Measurements from ENCODE around the gene AURKA. TPM values are rescaled to one million over a fixed set of nuclear protein-coding genes. Genes with fewer than 3 reads are reported as not detected.
A peak's percentile ranks its signal among the peaks of the same experiment; 100 is the strongest.

The AURKA gene
- total RNA-seq, 5 donors from 2014 or later (not counting 1 experiment from before 2014, with no cell fraction given): 1.3 to 2.3 (median 2.0) TPM

DNA sequence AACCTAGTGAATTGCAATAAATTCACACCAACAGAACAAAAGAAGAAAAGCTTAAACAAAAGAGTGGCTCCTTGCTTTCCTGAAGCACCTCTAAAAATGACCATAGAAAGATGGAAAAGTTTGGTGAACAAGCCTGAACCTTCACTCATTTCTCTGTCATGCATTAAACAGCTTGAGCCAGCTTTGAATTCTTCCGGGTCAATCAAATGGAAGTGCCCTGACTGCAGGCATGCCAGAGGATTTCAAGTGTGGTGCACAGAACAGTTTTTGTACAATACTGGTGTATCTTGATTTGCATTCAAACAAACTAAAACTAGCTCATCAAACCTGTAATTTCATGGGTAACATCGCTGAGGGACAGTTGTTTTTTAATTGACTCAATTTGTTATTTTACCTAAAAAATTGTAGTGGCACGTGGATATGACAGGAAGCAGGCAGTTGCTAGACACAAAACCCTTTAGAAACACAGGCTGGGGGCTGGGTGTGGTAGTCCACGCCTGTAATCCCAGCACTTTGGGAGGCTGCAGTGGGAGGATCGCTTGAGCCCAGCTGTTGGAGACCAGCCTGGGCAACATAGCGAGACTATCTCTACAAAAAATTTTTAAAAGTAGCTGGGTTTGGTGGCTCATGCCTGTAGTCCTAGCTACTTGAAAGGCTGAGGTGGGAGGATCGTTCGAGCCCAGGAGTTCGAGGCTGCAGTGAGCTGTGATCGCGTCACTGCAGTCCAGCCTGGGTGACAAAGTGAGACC is 29.1 kb upstream of the AURKA start:
- H3K4me1 Mint-ChIP-seq: peaks cover 65 to 78% (median 73%) of the 10 kb centered on the region in 3 donors
- Histone ChIP-seq H3K36me3 (ENCODE audit: control insufficient read depth in 2 of 2, extremely low read depth in 1 of 2, insufficient read depth in 1 of 2, low read length in 1 of 2) (no peaks in the 10 kb centered on the region), H3K27me3 (replicated peaks in 1 of 2; ENCODE audit: control insufficient read depth in 2 of 2, extremely low read depth in 1 of 2, insufficient read depth in 2 of 2, low read length in 1 of 2) (no peaks in the 10 kb centered on the region), H3K4me1 (ENCODE audit: control insufficient read depth in 1 of 2, extremely low read depth in 1 of 2, insufficient read depth in 2 of 2, low read length in 2 of 2) (peaks cover 31 to 61% of the 10 kb centered on the region in 2 experiments), H3K4me3 (ENCODE audit: control insufficient read depth in 1 of 2, extremely low read depth in 1 of 2, low read length in 1 of 2) (no peak overlapping the region), H3K27ac (ENCODE audit: low read length) (peak overlapping the region; percentile 35), H3K9me3 (no peaks in the 10 kb centered on the region)
- peak in 1 of 4 experiments; percentile 26 for ATAC-seq (replicated peaks in 1 of 4)
- ChIA-PET CTCF (interaction anchor here in 1 of 2 donors (0.6 to 0.9 kb wide), 2 partner anchors 39 to 45 kb away, joined by 3 read pairs; no protein-coding TSS in a partner anchor), POLR2A (interaction anchor here in 1 of 2 donors (0.6 kb wide), 1 partner anchor 8 kb away, joined by 5 read pairs; no protein-coding TSS in a partner anchor)
- H3K4me3 Mint-ChIP-seq: peak overlapping the region; percentile 1 to 70 (median 40)
- H3K9me3 Mint-ChIP-seq: no peaks in the 10 kb centered on the region
- H3K27me3 Mint-ChIP-seq: no peaks in the 10 kb centered on the region
- H3K27ac Mint-ChIP-seq: peak overlapping the region; percentile 84 to 97
- 77% methylated on average over 5 of the region's 11 CpGs for WGBS (ENCODE audit: insufficient coverage)
- H3K36me3 Mint-ChIP-seq: peaks cover 23% of the 10 kb centered on the region
- DNase-seq: no peak

GRCh38 chr20:56420028-56420427 is 28.0 kb upstream of the AURKA start:
- ChIA-PET CTCF (interaction anchor here in 1 of 2 donors (0.8 kb wide), 1 partner anchor 43 kb away, joined by 4 read pairs; no protein-coding TSS in a partner anchor), POLR2A (interaction anchor here in 1 of 2 donors (0.6 kb wide), 1 partner anchor 8 kb away, joined by 3 read pairs; no protein-coding TSS in a partner anchor)
- ATAC-seq (replicated peaks in 1 of 4): no peak

DNA sequence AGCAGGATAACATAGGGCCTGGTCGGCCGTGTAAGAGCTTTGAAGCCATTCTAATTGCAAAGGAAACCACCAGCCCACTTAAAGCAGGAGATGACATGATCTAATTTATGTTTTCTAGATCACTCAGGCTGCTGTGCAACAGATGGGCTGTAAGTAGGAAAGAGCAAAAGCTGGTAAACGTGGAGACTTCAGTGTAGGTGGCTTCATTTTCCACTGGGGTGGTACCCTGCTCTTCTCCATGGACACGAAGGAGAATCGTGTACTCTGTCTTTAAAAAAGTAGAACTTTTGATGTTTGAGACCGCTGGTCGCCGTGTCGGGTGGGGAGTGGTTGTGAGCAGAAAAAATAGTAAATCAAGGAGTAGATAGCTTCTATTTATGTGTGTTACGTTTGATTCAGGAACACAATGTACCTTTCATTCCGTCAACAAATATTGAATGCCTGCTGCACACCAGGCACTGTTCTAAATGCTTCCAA is 26.4 kb upstream of the AURKA start:
- H3K27ac ChIP-seq (ENCODE audit: low read length): peak overlapping the region; percentile 79
- peaks cover 45 to 77% of the 10 kb centered on the region in 2 experiments for H3K4me1 ChIP-seq (ENCODE audit: control insufficient read depth in 1 of 2, extremely low read depth in 1 of 2, insufficient read depth in 2 of 2, low read length in 2 of 2)
- Mint-ChIP-seq H3K27ac (peak overlapping the region; percentile 97), H3K9me3 (no peaks in the 10 kb centered on the region), H3K36me3 (peaks cover 26% of the 10 kb centered on the region), H3K27me3 (no peaks in the 10 kb centered on the region), H3K4me3 (peak overlapping the region; percentile 63 to 70 (median 68)), H3K4me1 (peaks cover 83 to 86% (median 86%) of the 10 kb centered on the region in 3 donors)
- CTCF ChIA-PET: interaction anchor here in 1 of 2 donors (0.7 to 1.5 kb wide), 4 partner anchors 23 to 50 kb away, joined by 3 to 5 read pairs (median 4); partner anchors contain the start of genes AURKA, CSTF1 and RTF2
- ATAC-seq (replicated peaks in 1 of 4) (peak; percentile 56 to 73 (median 60)), DNase-seq (peak in 23 of 35 experiments; percentile 15 to 82 (median 31))
- no peaks in the 10 kb centered on the region for H3K36me3 ChIP-seq (ENCODE audit: control insufficient read depth in 2 of 2, extremely low read depth in 1 of 2, insufficient read depth in 1 of 2, low read length in 1 of 2)
- no peaks in the 10 kb centered on the region for H3K9me3 ChIP-seq
- no peaks in the 10 kb centered on the region for H3K27me3 ChIP-seq (replicated peaks in 1 of 2; ENCODE audit: control insufficient read depth in 2 of 2, extremely low read depth in 1 of 2, insufficient read depth in 2 of 2, low read length in 1 of 2)
- POLR2A ChIA-PET: interaction anchor here in 1 of 2 donors (1.1 kb wide), 1 partner anchor 24 kb away, joined by 3 read pairs; no protein-coding TSS in a partner anchor
- H3K4me3 ChIP-seq (ENCODE audit: control insufficient read depth in 1 of 2, extremely low read depth in 1 of 2, low read length in 1 of 2): peak overlapping the region in 1 of 2 donors; percentile 20
- 14% methylated on average over 3 of the region's 11 CpGs for WGBS (ENCODE audit: insufficient coverage)

More at GRCh38 chr20:56420028-56420427, 28.0 kb upstream of the AURKA start:
- Histone ChIP-seq H3K27me3 (replicated peaks in 1 of 2; ENCODE audit: control insufficient read depth in 2 of 2, extremely low read depth in 1 of 2, insufficient read depth in 2 of 2, low read length in 1 of 2) (no peaks in the 10 kb centered on the region), H3K36me3 (ENCODE audit: control insufficient read depth in 2 of 2, extremely low read depth in 1 of 2, insufficient read depth in 1 of 2, low read length in 1 of 2) (no peaks in the 10 kb centered on the region), H3K4me1 (ENCODE audit: control insufficient read depth in 1 of 2, extremely low read depth in 1 of 2, insufficient read depth in 2 of 2, low read length in 2 of 2) (peaks cover 34 to 68% of the 10 kb centered on the region in 2 experiments), H3K4me3 (ENCODE audit: control insufficient read depth in 1 of 2, extremely low read depth in 1 of 2, low read length in 1 of 2) (no peak overlapping the region), H3K27ac (ENCODE audit: low read length) (peak overlapping the region; percentile 79), H3K9me3 (no peaks in the 10 kb centered on the region)
- Mint-ChIP-seq H3K27me3 (no peaks in the 10 kb centered on the region), H3K27ac (peak overlapping the region; percentile 84 to 97), H3K4me3 (no peak overlapping the region), H3K36me3 (peaks cover 23% of the 10 kb centered on the region), H3K4me1 (peaks cover 72 to 79% (median 78%) of the 10 kb centered on the region in 3 donors), H3K9me3 (no peaks in the 10 kb centered on the region)
- no CpG with 5 or more reads among the region's 2 CpGs for WGBS (ENCODE audit: insufficient coverage)
- DNase-seq: no peak

DNA sequence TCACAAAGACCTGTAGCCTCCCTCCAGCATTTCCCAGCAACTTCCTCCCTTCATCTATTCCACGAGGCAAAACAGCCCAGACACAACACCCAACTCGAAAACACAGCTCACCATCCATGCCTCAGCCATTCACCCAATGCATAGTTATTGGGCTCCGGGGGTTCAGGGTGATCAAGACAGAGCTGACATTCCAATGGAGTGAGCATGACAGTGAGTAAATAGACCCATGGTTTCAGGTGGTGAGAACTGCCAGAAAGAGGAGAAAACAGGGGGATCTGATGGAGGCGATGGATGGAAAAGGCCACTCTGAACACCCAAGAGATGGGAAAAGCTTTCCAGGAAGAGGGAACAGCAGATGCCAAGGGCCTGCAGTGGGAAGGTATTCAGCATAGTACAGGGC is 25.9 kb upstream of the AURKA start:
- CTCF ChIA-PET: interaction anchor here in 1 of 2 donors (1.2 to 1.5 kb wide), 3 partner anchors 22 to 51 kb away, joined by 3 to 5 read pairs (median 4); partner anchors contain the start of genes AURKA, CSTF1 and RTF2
- H3K9me3 Mint-ChIP-seq: no peaks in the 10 kb centered on the region
- H3K36me3 ChIP-seq (ENCODE audit: control insufficient read depth in 2 of 2, extremely low read depth in 1 of 2, insufficient read depth in 1 of 2, low read length in 1 of 2): no peaks in the 10 kb centered on the region
- WGBS (ENCODE audit: insufficient coverage): 61% methylated on average over 2 of the region's 4 CpGs
- H3K4me3 Mint-ChIP-seq: peak overlapping the region; percentile 63 to 70 (median 68)
- no peak overlapping the region for H3K4me3 ChIP-seq (ENCODE audit: control insufficient read depth in 1 of 2, extremely low read depth in 1 of 2, low read length in 1 of 2)
- peaks cover 86 to 88% (median 87%) of the 10 kb centered on the region in 3 donors for H3K4me1 Mint-ChIP-seq
- peaks cover 45 to 80% of the 10 kb centered on the region in 2 experiments for H3K4me1 ChIP-seq (ENCODE audit: control insufficient read depth in 1 of 2, extremely low read depth in 1 of 2, insufficient read depth in 2 of 2, low read length in 2 of 2)
- H3K27ac ChIP-seq (ENCODE audit: low read length): peak overlapping the region; percentile 79
- DNase-seq: no peak
- ATAC-seq (replicated peaks in 1 of 4): no peak
- H3K27me3 Mint-ChIP-seq: no peaks in the 10 kb centered on the region
- POLR2A ChIA-PET: interaction anchor here in 1 of 2 donors (1.1 kb wide), 1 partner anchor 23 kb away, joined by 3 read pairs; no protein-coding TSS in a partner anchor
- peaks cover 26% of the 10 kb centered on the region for H3K36me3 Mint-ChIP-seq
- no peaks in the 10 kb centered on the region for H3K27me3 ChIP-seq (replicated peaks in 1 of 2; ENCODE audit: control insufficient read depth in 2 of 2, extremely low read depth in 1 of 2, insufficient read depth in 2 of 2, low read length in 1 of 2)
- no peaks in the 10 kb centered on the region for H3K9me3 ChIP-seq
- peak overlapping the region; percentile 97 for H3K27ac Mint-ChIP-seq

DNA sequence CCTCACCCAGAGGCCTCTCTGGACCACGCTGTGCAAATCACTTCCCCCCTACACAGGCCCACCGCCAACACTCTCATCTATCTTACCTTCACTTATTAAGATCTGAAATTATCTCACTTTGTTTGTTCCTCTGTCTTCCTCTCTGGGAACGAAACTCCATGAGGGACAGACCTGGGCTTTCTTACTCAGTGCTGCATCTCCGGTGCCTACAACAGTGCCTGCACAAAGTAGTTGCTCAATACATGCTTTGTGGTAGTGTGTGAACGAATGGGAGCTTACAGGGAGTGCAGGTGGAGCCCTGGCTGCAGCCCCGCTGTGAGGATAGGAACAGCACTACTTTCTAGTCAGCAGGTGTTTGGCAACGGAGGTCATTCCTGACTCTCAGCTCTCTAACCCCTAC is 25.4 kb upstream of the AURKA start:
- no peaks in the 10 kb centered on the region for H3K9me3 Mint-ChIP-seq
- ChIA-PET POLR2A (no interaction called here), CTCF (interaction anchor here in 1 of 2 donors (1.2 to 1.5 kb wide), 2 partner anchors 25 to 51 kb away, joined by 3 to 5 read pairs; partner anchors contain the start of genes AURKA, CSTF1 and RTF2)
- no peaks in the 10 kb centered on the region for H3K9me3 ChIP-seq
- no peak overlapping the region for H3K4me3 ChIP-seq (ENCODE audit: control insufficient read depth in 1 of 2, extremely low read depth in 1 of 2, low read length in 1 of 2)
- H3K27ac Mint-ChIP-seq: peak overlapping the region; percentile 97
- H3K27ac ChIP-seq (ENCODE audit: low read length): peak overlapping the region; percentile 79
- H3K4me1 ChIP-seq (ENCODE audit: control insufficient read depth in 1 of 2, extremely low read depth in 1 of 2, insufficient read depth in 2 of 2, low read length in 2 of 2): peaks cover 44 to 80% of the 10 kb centered on the region in 2 experiments
- peaks cover 26% of the 10 kb centered on the region for H3K36me3 Mint-ChIP-seq
- H3K27me3 ChIP-seq (replicated peaks in 1 of 2; ENCODE audit: control insufficient read depth in 2 of 2, extremely low read depth in 1 of 2, insufficient read depth in 2 of 2, low read length in 1 of 2): no peaks in the 10 kb centered on the region
- DNase-seq: no peak
- peak overlapping the region in 1 of 3 donors; percentile 63 for H3K4me3 Mint-ChIP-seq
- no peaks in the 10 kb centered on the region for H3K27me3 Mint-ChIP-seq
- H3K36me3 ChIP-seq (ENCODE audit: control insufficient read depth in 2 of 2, extremely low read depth in 1 of 2, insufficient read depth in 1 of 2, low read length in 1 of 2): no peaks in the 10 kb centered on the region
- no peak for ATAC-seq (replicated peaks in 1 of 4)
- peaks cover 86 to 88% (median 87%) of the 10 kb centered on the region in 3 donors for H3K4me1 Mint-ChIP-seq
- WGBS (ENCODE audit: insufficient coverage): 88% methylated on average over 6 of the region's 7 CpGs

Measured in T-cell (primary cell).